Activated naive CD8-positive, alpha-beta T cell treated with anti-CD3 and anti-CD28 coated beads for 36 hours (primary cell): ENCODE data around the gene DYRK2. TPM values are rescaled to one million over a fixed set of nuclear protein-coding genes. Genes with fewer than 3 reads are reported as not detected.

Experiments used
- DNase-seq: peaks from one replicate; pipeline ENCODE4 v3.0.0; 2021
- H3K27ac Mint-ChIP-seq: one replicate; pipeline ENCODE4 v1.8.0; 2022; ENCODE audit warnings: mild to moderate bottlenecking, moderate library complexity, mixed read lengths
- H3K27me3 Mint-ChIP-seq: one replicate; pipeline ENCODE4 v1.8.0; 2022; ENCODE audit warnings: mild to moderate bottlenecking, mixed read lengths
- H3K36me3 Mint-ChIP-seq: one replicate; pipeline ENCODE4 v1.8.0; 2021; ENCODE audit warnings: mild to moderate bottlenecking, mixed read lengths
- H3K4me1 Mint-ChIP-seq: one replicate; pipeline ENCODE4 v1.8.0; 2021; ENCODE audit warnings: mixed read lengths
- H3K4me3 Mint-ChIP-seq: one replicate; pipeline ENCODE4 v1.8.0; 2022; ENCODE audit warnings: mild to moderate bottlenecking, moderate library complexity, mixed read lengths
- H3K9me3 Mint-ChIP-seq: one replicate; pipeline ENCODE4 v1.8.0; 2022; ENCODE audit warnings: mixed read lengths
- total RNA-seq, 2 experiments: library from RNA; stranded (reverse); gene quantifications; one replicate each; pipeline ENCODE4 v1.2.3, GENCODE V29; 2021

Gene DYRK2
- total RNA-seq = 10 to 100 TPM; 29.6 to 33.0 TPM

- H3K4me1 Mint-ChIP-seq = peaks cover 43% of the 10 kb centered on the region
- peak; percentile 80 for DNase-seq
- H3K36me3 Mint-ChIP-seq = peaks cover 26% of the 10 kb centered on the region
- H3K27ac Mint-ChIP-seq = peak within 1 kb of the TSS; percentile 89
- no peaks in the 10 kb centered on the region for H3K9me3 Mint-ChIP-seq
- H3K4me3 Mint-ChIP-seq = peak within 1 kb of the TSS; percentile 91
- no peaks in the 10 kb centered on the region for H3K27me3 Mint-ChIP-seq
Measured at GRCh38 chr12:67648521-67649260, at the start of gene DYRK2. TSS of gene DYRK2 (plus strand) at chr12:67648745. CDS start at chr12:67649134, 389 bp downstream.

- Mint-ChIP-seq H3K4me3 (no peak overlapping the region), H3K36me3 (peaks cover 4% of the 10 kb centered on the region), H3K27ac (no peak overlapping the region), H3K4me1 (peaks cover 11% of the 10 kb centered on the region), H3K9me3 (peaks cover 12% of the 10 kb centered on the region), H3K27me3 (no peaks in the 10 kb centered on the region)
- DNase-seq = no peak
Measured at GRCh38 chr12:67599691-67600090, 48.9 kb upstream of the DYRK2 start.

- Mint-ChIP-seq H3K27me3 (no peaks in the 10 kb centered on the region), H3K4me1 (peaks cover 8% of the 10 kb centered on the region), H3K9me3 (peaks cover 12% of the 10 kb centered on the region), H3K4me3 (no peak overlapping the region), H3K36me3 (peaks cover 4% of the 10 kb centered on the region), H3K27ac (no peak overlapping the region)
- no peak for DNase-seq
Measured at GRCh38 chr12:67601126-67601525, 47.4 kb upstream of the DYRK2 start.

DNA sequence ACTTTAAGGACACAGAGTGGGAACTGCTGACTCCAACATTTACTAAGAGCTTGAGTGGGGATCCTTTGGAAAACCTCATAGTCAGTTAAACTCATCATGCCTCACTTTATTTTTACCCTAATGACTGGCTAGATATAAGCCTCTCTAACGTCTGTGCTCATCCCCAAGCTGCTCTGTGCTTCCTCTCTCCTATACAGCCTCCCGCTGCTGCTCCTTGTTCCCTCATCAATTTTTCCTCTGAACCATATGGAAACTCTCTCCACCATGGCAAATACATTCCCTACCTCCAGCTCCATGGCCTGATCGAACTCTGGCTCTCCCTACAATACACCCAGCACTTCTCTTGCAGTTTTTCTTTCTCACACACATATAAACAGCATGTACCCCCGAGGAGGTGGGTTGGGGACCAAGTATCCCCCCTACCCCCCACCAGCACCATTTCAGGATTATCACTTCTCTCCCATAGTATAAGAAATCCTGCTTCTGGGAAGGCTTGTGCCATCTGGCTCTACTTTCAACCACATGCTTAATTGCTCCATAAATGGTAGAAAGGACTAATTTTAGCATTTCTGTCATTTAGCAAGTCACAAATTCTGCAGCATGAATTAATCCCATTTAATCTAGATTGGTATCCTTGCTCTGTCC is 39.2 kb upstream of the DYRK2 start:
- Mint-ChIP-seq H3K36me3 (no peaks in the 10 kb centered on the region), H3K27ac (no peak overlapping the region), H3K4me3 (no peak overlapping the region), H3K27me3 (no peaks in the 10 kb centered on the region), H3K4me1 (peaks cover 2% of the 10 kb centered on the region), H3K9me3 (no peaks in the 10 kb centered on the region)
- DNase-seq = no peak

DNA sequence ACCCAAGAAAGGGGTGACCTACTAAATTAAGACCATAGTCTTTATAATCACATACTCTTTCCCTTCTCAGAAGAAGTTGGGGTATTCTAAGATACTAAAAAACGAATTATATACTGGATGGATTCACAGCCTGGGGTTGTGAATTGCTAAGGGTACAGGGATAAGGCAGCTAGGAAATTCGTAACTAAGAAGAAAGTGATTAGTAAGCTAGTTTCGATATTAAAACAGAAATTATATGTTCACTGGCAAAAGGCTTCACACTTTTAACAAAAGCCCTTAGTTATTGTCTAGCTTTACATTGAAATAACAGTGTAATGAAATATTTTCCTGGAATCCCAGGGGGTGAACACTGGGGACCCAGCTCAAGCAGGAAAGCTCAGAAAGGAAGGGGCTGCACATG is 35.5 kb upstream of the DYRK2 start:
- Mint-ChIP-seq H3K4me3 (no peak overlapping the region), H3K4me1 (peaks cover 7% of the 10 kb centered on the region), H3K9me3 (no peaks in the 10 kb centered on the region), H3K36me3 (no peaks in the 10 kb centered on the region), H3K27ac (no peak overlapping the region), H3K27me3 (no peaks in the 10 kb centered on the region)
- DNase-seq = no peak

DNA sequence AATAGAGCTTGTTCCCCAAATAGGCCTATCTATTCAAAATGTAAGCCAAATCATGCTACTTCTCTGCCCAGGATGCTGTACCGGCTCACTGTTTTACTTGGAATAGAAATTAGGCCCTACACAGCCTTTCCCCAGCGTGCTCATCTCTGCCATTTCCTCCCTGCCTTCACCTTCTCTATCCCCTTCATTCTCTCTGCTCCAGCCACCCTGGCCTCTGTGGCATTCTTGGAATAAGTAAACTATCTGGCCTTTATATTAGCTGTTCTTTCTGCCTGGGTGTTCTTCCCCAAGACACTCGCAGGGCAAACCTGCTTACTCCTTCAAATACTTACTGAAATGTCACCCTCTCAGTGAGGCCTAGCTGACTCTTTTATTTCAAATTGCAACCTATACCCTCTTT is 30.9 kb upstream of the DYRK2 start:
- DNase-seq = no peak
- Mint-ChIP-seq H3K27me3 (no peaks in the 10 kb centered on the region), H3K4me1 (peaks cover 7% of the 10 kb centered on the region), H3K27ac (no peak overlapping the region), H3K36me3 (no peaks in the 10 kb centered on the region), H3K9me3 (no peaks in the 10 kb centered on the region), H3K4me3 (no peak overlapping the region)

- Mint-ChIP-seq H3K27ac (no peak overlapping the region), H3K36me3 (no peaks in the 10 kb centered on the region), H3K4me1 (peaks cover 7% of the 10 kb centered on the region), H3K27me3 (no peaks in the 10 kb centered on the region), H3K4me3 (no peak overlapping the region), H3K9me3 (no peaks in the 10 kb centered on the region)
- DNase-seq = no peak
Measured at GRCh38 chr12:67618303-67618702, 30.2 kb upstream of the DYRK2 start.

- no peak overlapping the region for H3K4me3 Mint-ChIP-seq
- no peaks in the 10 kb centered on the region for H3K9me3 Mint-ChIP-seq
- peaks cover 17% of the 10 kb centered on the region for H3K4me1 Mint-ChIP-seq
- H3K27me3 Mint-ChIP-seq = no peaks in the 10 kb centered on the region
- no peak for DNase-seq
- no peak overlapping the region for H3K27ac Mint-ChIP-seq
- H3K36me3 Mint-ChIP-seq = no peaks in the 10 kb centered on the region
Measured at GRCh38 chr12:67621112-67621511, 27.4 kb upstream of the DYRK2 start.

- no peak for DNase-seq
- Mint-ChIP-seq H3K27ac (no peak overlapping the region), H3K27me3 (no peaks in the 10 kb centered on the region), H3K9me3 (no peaks in the 10 kb centered on the region), H3K36me3 (no peaks in the 10 kb centered on the region), H3K4me1 (peaks cover 18% of the 10 kb centered on the region), H3K4me3 (no peak overlapping the region)
Measured at GRCh38 chr12:67621926-67622325, 26.6 kb upstream of the DYRK2 start.

- DNase-seq = no peak
- Mint-ChIP-seq H3K27ac (no peak overlapping the region), H3K36me3 (no peaks in the 10 kb centered on the region), H3K27me3 (no peaks in the 10 kb centered on the region), H3K4me3 (no peak overlapping the region), H3K9me3 (no peaks in the 10 kb centered on the region), H3K4me1 (peaks cover 21% of the 10 kb centered on the region)
Measured at GRCh38 chr12:67623259-67623658, 25.3 kb upstream of the DYRK2 start.

DNA sequence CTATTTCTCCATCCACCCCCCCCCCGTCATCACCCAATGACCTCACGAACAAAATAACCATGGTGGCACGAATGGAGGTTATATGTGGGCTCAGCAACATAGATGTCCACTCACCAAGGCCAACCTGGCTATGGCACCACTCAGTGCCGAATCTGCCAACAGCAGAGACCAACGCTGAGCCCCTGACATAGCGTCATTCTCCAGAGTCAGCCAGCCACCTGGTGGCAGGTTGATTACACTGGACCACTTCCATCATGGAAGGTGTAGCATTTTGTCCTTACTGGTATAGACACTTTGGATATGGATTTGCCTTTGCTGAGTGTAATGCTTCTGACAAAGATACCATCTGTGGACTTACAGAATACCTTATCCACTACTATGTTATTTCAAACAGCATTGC is 24.2 kb upstream of the DYRK2 start:
- peaks cover 5% of the 10 kb centered on the region for H3K36me3 Mint-ChIP-seq
- H3K4me3 Mint-ChIP-seq = no peak overlapping the region
- H3K4me1 Mint-ChIP-seq = peaks cover 29% of the 10 kb centered on the region
- no peak overlapping the region for H3K27ac Mint-ChIP-seq
- no peak for DNase-seq
- peaks cover 5% of the 10 kb centered on the region for H3K9me3 Mint-ChIP-seq
- no peaks in the 10 kb centered on the region for H3K27me3 Mint-ChIP-seq

DNA sequence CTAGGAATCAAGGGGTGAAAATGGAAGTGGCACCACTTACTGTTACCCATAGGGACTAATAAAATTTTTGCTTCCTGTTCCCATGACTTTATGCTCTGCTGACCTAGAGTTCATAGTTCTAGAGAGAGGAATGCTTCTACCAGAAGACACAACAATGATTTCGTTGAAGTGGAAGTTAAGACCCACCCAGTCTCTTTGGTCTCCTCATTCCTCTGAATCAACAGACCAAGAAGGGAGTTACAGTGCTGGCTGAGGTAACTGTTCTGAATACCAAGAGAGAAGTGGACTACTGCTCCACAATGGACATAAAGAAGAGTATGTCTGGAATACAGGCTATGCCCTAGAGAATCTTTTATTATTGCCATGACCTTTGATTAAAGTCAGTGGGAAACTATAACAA is 23.5 kb upstream of the DYRK2 start:
- Mint-ChIP-seq H3K4me3 (no peak overlapping the region), H3K9me3 (peaks cover 10% of the 10 kb centered on the region), H3K36me3 (peaks cover 7% of the 10 kb centered on the region), H3K4me1 (peaks cover 35% of the 10 kb centered on the region), H3K27me3 (no peaks in the 10 kb centered on the region), H3K27ac (no peak overlapping the region)
- no peak for DNase-seq

GRCh38 chr12:67626156-67626555 is 22.4 kb upstream of the DYRK2 start:
- no peaks in the 10 kb centered on the region for H3K27me3 Mint-ChIP-seq
- no peak for DNase-seq
- H3K4me3 Mint-ChIP-seq = no peak overlapping the region
- H3K9me3 Mint-ChIP-seq = peaks cover 10% of the 10 kb centered on the region
- H3K4me1 Mint-ChIP-seq = peaks cover 45% of the 10 kb centered on the region
- no peak overlapping the region for H3K27ac Mint-ChIP-seq
- peaks cover 11% of the 10 kb centered on the region for H3K36me3 Mint-ChIP-seq

DNA sequence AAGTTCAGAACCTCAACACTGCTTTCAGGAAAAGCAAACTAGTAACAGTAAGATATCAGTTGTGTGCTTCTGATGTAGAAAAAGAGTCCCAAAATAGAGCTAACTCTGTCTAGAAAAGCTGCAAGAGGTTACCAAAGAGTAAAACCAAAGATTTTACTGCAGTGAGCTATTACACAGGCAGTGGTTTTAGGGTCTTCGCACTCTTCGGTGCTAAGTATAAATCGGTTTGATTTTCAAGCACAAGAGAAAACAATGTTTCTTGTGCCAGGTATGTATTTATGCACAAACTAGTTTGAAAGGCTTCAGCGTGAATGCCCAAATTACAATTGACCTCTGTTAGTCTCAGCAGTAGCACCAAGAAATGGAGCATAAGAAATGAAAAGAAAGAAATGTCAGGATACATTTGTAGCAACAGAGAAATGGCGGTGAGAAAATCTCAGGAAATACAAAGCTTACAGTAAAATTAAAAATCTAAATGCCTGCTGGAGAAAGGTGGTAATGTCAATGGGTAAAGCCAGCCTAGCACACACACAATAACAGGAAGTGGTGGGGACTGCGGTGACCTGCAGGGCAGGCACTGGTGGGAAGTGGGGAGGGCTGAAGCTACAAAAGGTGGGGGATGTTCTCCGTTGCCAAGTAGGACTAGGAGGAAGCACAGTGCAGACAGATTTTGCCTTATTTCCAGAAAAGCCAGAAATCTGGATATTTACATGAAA is 18.0 kb upstream of the DYRK2 start:
- peaks cover 71% of the 10 kb centered on the region for H3K4me1 Mint-ChIP-seq
- H3K27ac Mint-ChIP-seq = peak overlapping the region; percentile 88

DNA sequence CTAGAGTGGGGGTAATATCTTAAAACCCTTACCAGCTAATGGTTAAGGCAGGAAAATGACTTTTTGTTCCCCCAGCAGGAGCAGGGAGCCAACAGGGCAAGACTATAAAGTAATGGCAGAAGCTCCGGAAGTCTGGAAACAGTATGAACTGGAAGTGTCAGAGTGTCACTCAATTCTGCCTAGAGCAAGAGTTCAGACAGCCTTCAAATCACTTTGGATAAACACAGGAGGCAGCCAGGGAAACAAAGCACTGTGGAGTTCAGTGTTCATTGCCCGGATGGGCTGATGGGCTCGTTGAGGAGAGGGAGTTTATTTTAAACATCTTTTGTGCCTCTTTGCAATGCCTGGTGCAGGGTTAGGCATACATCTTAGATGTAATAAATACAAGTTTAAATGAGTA is 16.5 kb upstream of the DYRK2 start:
- H3K27me3 Mint-ChIP-seq = no peaks in the 10 kb centered on the region
- H3K4me3 Mint-ChIP-seq = no peak overlapping the region
- DNase-seq = no peak
- H3K4me1 Mint-ChIP-seq = peaks cover 68% of the 10 kb centered on the region
- H3K27ac Mint-ChIP-seq = peak overlapping the region; percentile 44
- H3K36me3 Mint-ChIP-seq = peaks cover 17% of the 10 kb centered on the region
- H3K9me3 Mint-ChIP-seq = peaks cover 10% of the 10 kb centered on the region

More for the DNA sequence above, 18.0 kb upstream of the DYRK2 start:
- Mint-ChIP-seq H3K36me3 (peaks cover 17% of the 10 kb centered on the region), H3K9me3 (peaks cover 10% of the 10 kb centered on the region), H3K4me3 (peak overlapping the region; percentile 65), H3K27me3 (no peaks in the 10 kb centered on the region)
- DNase-seq = peak; percentile 82
